HL-60 (cell line): ENCODE results near the gene CERS2.

Experiments
- DNase-seq, 2 experiments: peaks; one replicate each; pipeline ENCODE4 v3.0.0-alpha.2; 2010 to 2020; ENCODE audit warnings: low read depth in 1 of 2, low spot score in 1 of 2
- H3K27ac ChIP-seq: fragments of 250-450 bp; sonication (Bioruptor Pico); replicated peaks from 2 replicates; pipeline ENCODE4 v1.5.1; 2020; ENCODE audit warnings: mild to moderate bottlenecking, moderate library complexity
- H3K27me3 ChIP-seq: fragments of 250-450 bp; sonication (Bioruptor Pico); 2 replicates; pipeline ENCODE4 v1.5.1; 2021; ENCODE audit warnings: mild to moderate bottlenecking, moderate library complexity; ENCODE audit not compliant: insufficient read depth, poor library complexity, severe bottlenecking
- H3K4me3 ChIP-seq: replicated peaks from 2 replicates; pipeline ENCODE4 v1.5.1; 2011; ENCODE audit warnings: mild to moderate bottlenecking, control low read depth, low read length; ENCODE audit not compliant: insufficient read depth
- GABPA ChIP-seq: IDR thresholded peaks from 2 replicates; pipeline ENCODE4 v1.6.1; 2012; ENCODE audit warnings: low read depth
- POLR2AphosphoS5 ChIP-seq: IDR thresholded peaks from 2 replicates; pipeline ENCODE4 v1.6.1; 2012; ENCODE audit warnings: low read depth
- REST ChIP-seq: IDR thresholded peaks from 2 replicates; pipeline ENCODE4 v1.6.1; 2012; ENCODE audit warnings: low read depth; ENCODE audit not compliant: insufficient replicate concordance
- SPI1 ChIP-seq: IDR thresholded peaks from 2 replicates; pipeline ENCODE4 v1.6.1; 2012; ENCODE audit warnings: low read depth, mild to moderate bottlenecking, borderline replicate concordance
- TF ChIP-seq, protein P1 (sequence below): IDR thresholded peaks from one replicate; pipeline ENCODE4 v1.5.1; 2011; ENCODE audit warnings: low read length, control low read depth, inconsistent platforms; ENCODE audit not compliant: insufficient read depth

The CERS2 gene

DNA sequence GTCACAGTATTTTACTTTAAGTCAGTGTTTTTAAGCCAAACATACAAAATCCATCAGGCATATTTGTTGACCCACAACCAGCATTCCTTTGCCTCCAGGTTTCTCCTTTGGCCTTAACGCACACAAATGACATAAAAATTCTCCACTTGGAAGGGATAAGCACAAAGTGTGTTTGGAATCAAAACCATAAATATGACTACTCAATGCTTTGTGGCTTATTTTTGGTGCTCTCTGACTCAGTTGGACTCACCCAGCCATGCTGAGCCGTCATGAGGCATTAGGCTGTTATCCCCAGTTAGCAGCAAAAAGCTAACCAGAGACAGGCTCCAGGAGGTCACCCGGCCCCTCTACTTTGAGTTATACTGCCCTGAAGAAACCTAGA lies 34.6 kb upstream of the CERS2 start:
- Histone ChIP-seq H3K4me3 (peak overlapping the region; percentile 63), H3K27me3 (no peaks in the 10 kb centered on the region), H3K27ac (peak overlapping the region; percentile 91)
- TF ChIP-seq GABPA (no peak), SPI1 (no peak), REST (no peak)
- no peak for DNase-seq

GRCh38 chr1:151008244-151009205 lies 33.9 kb upstream of the CERS2 start, which contains the start of gene PRUNE1:
Gene PRUNE1 (plus strand): TSS chr1:151008449. CDS start chr1:151008633, 184 bp downstream.
- H3K27ac ChIP-seq, result peak within 1 kb of the TSS; percentile 91
- H3K4me3 ChIP-seq, result peak within 1 kb of the TSS; percentile 63
- peak; percentile 41 for TF ChIP-seq GABPA
- TF ChIP-seq, protein P1, sequence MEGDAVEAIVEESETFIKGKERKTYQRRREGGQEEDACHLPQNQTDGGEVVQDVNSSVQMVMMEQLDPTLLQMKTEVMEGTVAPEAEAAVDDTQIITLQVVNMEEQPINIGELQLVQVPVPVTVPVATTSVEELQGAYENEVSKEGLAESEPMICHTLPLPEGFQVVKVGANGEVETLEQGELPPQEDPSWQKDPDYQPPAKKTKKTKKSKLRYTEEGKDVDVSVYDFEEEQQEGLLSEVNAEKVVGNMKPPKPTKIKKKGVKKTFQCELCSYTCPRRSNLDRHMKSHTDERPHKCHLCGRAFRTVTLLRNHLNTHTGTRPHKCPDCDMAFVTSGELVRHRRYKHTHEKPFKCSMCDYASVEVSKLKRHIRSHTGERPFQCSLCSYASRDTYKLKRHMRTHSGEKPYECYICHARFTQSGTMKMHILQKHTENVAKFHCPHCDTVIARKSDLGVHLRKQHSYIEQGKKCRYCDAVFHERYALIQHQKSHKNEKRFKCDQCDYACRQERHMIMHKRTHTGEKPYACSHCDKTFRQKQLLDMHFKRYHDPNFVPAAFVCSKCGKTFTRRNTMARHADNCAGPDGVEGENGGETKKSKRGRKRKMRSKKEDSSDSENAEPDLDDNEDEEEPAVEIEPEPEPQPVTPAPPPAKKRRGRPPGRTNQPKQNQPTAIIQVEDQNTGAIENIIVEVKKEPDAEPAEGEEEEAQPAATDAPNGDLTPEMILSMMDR, result no peak
- TF ChIP-seq SPI1, result peak; percentile 78
- DNase-seq, result peak; percentile 94
- H3K27me3 ChIP-seq, result no peaks in the 10 kb centered on the region

DNA sequence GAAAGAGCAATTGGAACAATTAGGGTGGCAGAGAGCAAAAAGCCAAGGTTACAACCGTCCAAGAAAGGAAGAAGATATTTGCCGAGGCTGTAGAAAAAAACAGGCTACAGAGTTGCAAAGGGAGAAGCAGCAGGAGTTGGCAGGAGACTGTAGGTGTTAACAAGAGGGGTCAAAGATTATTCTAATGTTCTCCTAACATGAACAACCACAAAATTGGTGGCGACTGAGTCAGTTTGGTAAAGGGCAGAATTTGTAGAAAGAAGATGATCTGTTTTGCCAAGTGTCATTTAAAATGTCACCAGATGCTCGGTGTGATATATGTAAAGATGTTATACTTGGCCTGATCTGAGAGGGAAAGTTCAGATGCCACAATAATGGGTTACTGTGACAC lies 33.2 kb upstream of the CERS2 start:
- TF ChIP-seq POLR2AphosphoS5, result no peak
- no peak for TF ChIP-seq REST
- no peak for TF ChIP-seq GABPA
- no peak for TF ChIP-seq SPI1
- TF ChIP-seq, protein P1, result no peak
- no peaks in the 10 kb centered on the region for H3K27me3 ChIP-seq
- no peak for DNase-seq
- H3K27ac ChIP-seq, result peak overlapping the region; percentile 91
- H3K4me3 ChIP-seq, result no peak overlapping the region; the same call in 1 of the 2 replicates

DNA sequence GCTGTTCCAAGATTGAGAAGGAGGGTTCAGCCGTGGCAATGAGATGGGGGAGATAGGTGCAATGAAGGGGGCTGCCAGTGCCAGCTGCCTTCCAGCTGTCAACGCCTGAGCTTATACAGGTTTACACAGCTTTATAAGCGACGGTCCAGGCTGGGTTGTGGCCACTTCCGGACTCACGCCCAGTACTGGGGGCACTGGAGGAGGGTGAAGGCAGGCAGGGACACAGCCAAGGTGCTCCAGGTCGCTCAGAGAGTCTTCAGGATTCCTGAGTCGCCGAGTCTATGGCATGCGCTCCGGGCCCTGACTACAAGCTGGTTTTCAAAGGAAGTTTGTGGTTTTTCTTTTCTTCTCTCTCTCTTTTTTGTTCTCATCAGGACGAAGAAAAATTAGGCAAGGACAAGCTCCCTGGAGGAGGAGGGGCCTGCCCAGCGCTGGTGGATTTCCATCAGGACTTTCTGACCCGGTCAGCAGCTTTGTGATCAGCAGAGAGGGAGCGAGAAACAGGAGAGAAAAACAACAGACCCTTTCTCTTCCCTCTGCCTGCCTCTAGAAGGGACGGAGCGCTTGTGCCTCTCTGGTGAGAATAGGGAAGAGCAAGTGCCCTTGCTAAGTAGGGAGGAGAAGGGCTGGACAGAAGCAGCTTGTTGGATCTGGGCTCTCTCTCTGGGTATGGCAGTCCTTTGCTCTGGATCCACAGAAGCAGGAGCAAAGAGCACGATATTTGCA lies 31.9 kb upstream of the CERS2 start, which contains the start of gene MINDY1:
Gene MINDY1, minus strand, starts transcription at position 576 of the 726 bp plus-strand sequence. CDS start 4,285 bp downstream, outside the sequence.
- Histone ChIP-seq H3K4me3 (peak within 1 kb of the TSS; percentile 50), H3K27me3 (no peaks in the 10 kb centered on the region), H3K27ac (peak within 1 kb of the TSS; percentile 91)
- peak; percentile 60 to 83 for DNase-seq
- TF ChIP-seq GABPA (no peak), SPI1 (peak; percentile 80), REST (peak; percentile 64), POLR2AphosphoS5 (no peak)
- TF ChIP-seq, protein P1, result peak; percentile 38
